Measurements from ENCODE around the gene GPSM3.
"Not testable (repeated sequence)": the region's sequence is repeated elsewhere in the genome, so short reads cannot be mapped to it uniquely, and the experiment has no call there.

Gene GPSM3

GRCh38 chr6:32203426-32204267 is 11.2 kb upstream of the GPSM3 start:
- in situ Hi-C loops (cut with HindIII; ENCODE audit: low sequenced_read_pairs): no loop called here

GRCh38 chr6:32202186-32202585 is 9.7 kb upstream of the GPSM3 start:
- in situ Hi-C loops (cut with HindIII; ENCODE audit: low sequenced_read_pairs): no loop called here

- in situ Hi-C loops (cut with HindIII; ENCODE audit: low sequenced_read_pairs): no loop called here
Measured at GRCh38 chr6:32200711-32201475, 8.4 kb upstream of the GPSM3 start.

- in situ Hi-C loops (cut with HindIII; ENCODE audit: low sequenced_read_pairs): no loop called here
Measured at GRCh38 chr6:32198866-32199265, 6.4 kb upstream of the GPSM3 start.

- in situ Hi-C loops (cut with HindIII; ENCODE audit: low sequenced_read_pairs): no loop called here
Measured at GRCh38 chr6:32198345-32198696, 5.9 kb upstream of the GPSM3 start.

- in situ Hi-C loops (cut with HindIII; ENCODE audit: low sequenced_read_pairs): no loop called here
Measured at GRCh38 chr6:32196682-32197616, 4.5 kb upstream of the GPSM3 start.

- in situ Hi-C loops (cut with HindIII; ENCODE audit: low sequenced_read_pairs): no loop called here
Measured at GRCh38 chr6:32195902-32196681, 3.6 kb upstream of the GPSM3 start.

GRCh38 chr6:32195652-32195901 is 3.1 kb upstream of the GPSM3 start:
- in situ Hi-C loops (cut with HindIII; ENCODE audit: low sequenced_read_pairs): no loop called here

- in situ Hi-C loops (cut with HindIII; ENCODE audit: low sequenced_read_pairs): no loop called here
Measured at GRCh38 chr6:32194825-32195651, 2.6 kb upstream of the GPSM3 start.

GRCh38 chr6:32194388-32194787 is 1.9 kb upstream of the GPSM3 start:
- in situ Hi-C loops (cut with HindIII; ENCODE audit: low sequenced_read_pairs): no loop called here

GRCh38 chr6:32193096-32193495 is 653 bp upstream of the GPSM3 start:
- in situ Hi-C loops (cut with HindIII; ENCODE audit: low sequenced_read_pairs): not testable (repeated sequence)

GRCh38 chr6:32191696-32192607 is 491 bp downstream of the GPSM3 start:
- in situ Hi-C loops (cut with HindIII; ENCODE audit: low sequenced_read_pairs): no loop called here

GRCh38 chr6:32190911-32191677 is 1.3 kb downstream of the GPSM3 start:
- in situ Hi-C loops (cut with HindIII; ENCODE audit: low sequenced_read_pairs): no loop called here

- in situ Hi-C loops (cut with HindIII; ENCODE audit: low sequenced_read_pairs): no loop called here
Measured at GRCh38 chr6:32190054-32190851, 2.2 kb downstream of the GPSM3 start, which contains the start of gene PBX2. Gene PBX2 (minus strand): TSS chr6:32190202. CDS start chr6:32189915, 287 bp downstream.

GRCh38 chr6:32189742-32190053 is 2.7 kb downstream of the GPSM3 start:
- in situ Hi-C loops (cut with HindIII; ENCODE audit: low sequenced_read_pairs): loop anchor here (10.0 kb wide), 1 partner anchor 75 kb away; no protein-coding TSS in a partner anchor

GRCh38 chr6:32189069-32189741 is 3.2 kb downstream of the GPSM3 start:
- in situ Hi-C loops (cut with HindIII; ENCODE audit: low sequenced_read_pairs): loop anchor here (10.0 kb wide), 1 partner anchor 74 kb away; no protein-coding TSS in a partner anchor

All from endothelial cell of hepatic sinusoid (primary cell).